K562 (cell line): ENCODE data around the gene SLC16A2. TPM values are rescaled to one million over a fixed set of nuclear protein-coding genes. Genes with fewer than 3 reads are reported as not detected.

ENCODE experiments used
- CAMTA2 ChIP-seq: fragments of 250-450 bp; sonication (Bioruptor Pico); conservative IDR thresholded peaks from 2 replicates; pipeline ENCODE4 v1.5.1; 2022
- CREBBP ChIP-seq: IDR thresholded peaks from one replicate; pipeline ENCODE4 v1.6.1; 2012; ENCODE audit warnings: low read depth, mild to moderate bottlenecking, control low read depth, inconsistent platforms, low read length
- CSDE1 ChIP-seq, 2 experiments: fragments of 450-650 bp; IDR thresholded peaks; 2 replicates each; pipeline ENCODE4 v1.6.1; 2016; ENCODE audit warnings: mild to moderate bottlenecking in 1 of 2
- FOXJ2 ChIP-seq: fragments of 200-800 bp; sonication (Bioruptor generic); IDR thresholded peaks from 2 replicates; pipeline ENCODE4 v1.6.1; 2016; ENCODE audit warnings: missing genetic modification characterization, missing compliant biosample characterization
- KAT8 ChIP-seq: fragments of 450-650 bp; IDR thresholded peaks from 2 replicates; pipeline ENCODE4 v1.6.1; 2016; ENCODE audit warnings: low read depth, mild to moderate bottlenecking
- KLF10 ChIP-seq: fragments of 250-450 bp; sonication (Bioruptor Pico); IDR thresholded peaks from 2 replicates; pipeline ENCODE4 v1.6.1; 2021; ENCODE audit warnings: matching md5 sums
- NCOA6 ChIP-seq: fragments of 450-650 bp; IDR thresholded peaks from 2 replicates; pipeline ENCODE4 v1.6.1; 2017; ENCODE audit warnings: mild to moderate bottlenecking
- NR1H2 ChIP-seq: sonication (generic); formaldehyde crosslinking; IDR thresholded peaks from 2 replicates; pipeline ENCODE4 v1.4.0; 2020; ENCODE audit warnings: mild to moderate bottlenecking, missing genetic modification reagents
- NUFIP1 ChIP-seq: fragments of 450-650 bp; IDR thresholded peaks from 2 replicates; pipeline ENCODE4 v1.6.1; 2018; ENCODE audit not compliant: partially characterized antibody
- PHB ChIP-seq: fragments of 250-450 bp; sonication (Bioruptor Pico); IDR thresholded peaks from 2 replicates; pipeline ENCODE4 v1.5.0; 2021
- RBM22 ChIP-seq: fragments of 200-400 bp; formaldehyde crosslinking; IDR thresholded peaks from 2 replicates; pipeline ENCODE4 v1.6.1; 2018; ENCODE audit warnings: low read length, low read depth; ENCODE audit not compliant: poor library complexity, severe bottlenecking
- SETDB1 ChIP-seq: IDR thresholded peaks from one replicate; pipeline ENCODE4 v1.6.1; 2012; ENCODE audit warnings: low read length, control low read depth, inconsistent platforms
- SOX6 ChIP-seq: fragments of 450-650 bp; IDR thresholded peaks from 2 replicates; pipeline ENCODE4 v1.6.1; 2014; ENCODE audit warnings: mild to moderate bottlenecking
- TAF7 ChIP-seq: fragments of 450-650 bp; IDR thresholded peaks from 2 replicates; pipeline ENCODE4 v1.6.1; 2016; ENCODE audit warnings: missing genetic modification characterization, missing compliant biosample characterization
- ZEB2 ChIP-seq: fragments of 450-650 bp; IDR thresholded peaks from 2 replicates; pipeline ENCODE4 v1.6.1; 2016
- ZFX ChIP-seq: sonication (generic); formaldehyde crosslinking; IDR thresholded peaks from 2 replicates; pipeline ENCODE4 v1.8.0; 2022; ENCODE audit warnings: mild to moderate bottlenecking, missing genetic modification reagents, moderate library complexity
- ZKSCAN8 ChIP-seq: fragments of 200-800 bp; sonication (Bioruptor generic); IDR thresholded peaks from 2 replicates; pipeline ENCODE4 v1.6.1; 2016; ENCODE audit warnings: missing genetic modification characterization, missing compliant biosample characterization
- ZNF232 ChIP-seq: sonication (generic); formaldehyde crosslinking; IDR thresholded peaks from 2 replicates; pipeline ENCODE4 v1.8.0; 2022; ENCODE audit warnings: mild to moderate bottlenecking, missing genetic modification reagents
- ZNF780A ChIP-seq: fragments of 250-450 bp; sonication (Bioruptor Pico); IDR thresholded peaks from 2 replicates; pipeline ENCODE4 v1.5.0; 2021; ENCODE audit warnings: mild to moderate bottlenecking
- polyA plus RNA-seq, 8 experiments: library from polyadenylated mRNA; depleted of rRNA in 4 of 8; stranded (reverse) in 5 of 8; unstranded in 3 of 8; fragments of >200 nt; fragmentation: Nextera tagmentation in 2 of 8; fragmentation: Illumina TruSeq in 1 of 8; extraction: Ambion mirVana in 2 of 8; extraction: Trizol in 1 of 8; gene quantifications; 2 replicates each; pipeline versions ENCODE4 v1.2.1 to v1.2.3, GENCODE V29; 2011 to 2014; ENCODE audit warnings: inconsistent platforms in 1 of 8, missing spikeins in 1 of 8
- total RNA-seq, 7 experiments: library from RNA; depleted of rRNA in 6 of 7; stranded (reverse); fragments of >200 nt in 6 of 7; fragmentation: Illumina TruSeq in 2 of 7; extraction: Trizol in 2 of 7; gene quantifications; 2 replicates each; pipeline versions ENCODE4 v1.2.1 to v1.2.3, GENCODE V29; 2011 to 2021; ENCODE audit warnings: low replicate concordance in 1 of 7
- TF ChIP-seq, protein P1 (sequence below): sonication (generic); formaldehyde crosslinking; IDR thresholded peaks from 2 replicates; pipeline ENCODE4 v1.8.0; 2022; ENCODE audit warnings: missing genetic modification reagents, mild to moderate bottlenecking, borderline replicate concordance
- TF ChIP-seq, protein P2 (sequence below): fragments of 450-650 bp; formaldehyde crosslinking; IDR thresholded peaks from 2 replicates; pipeline ENCODE4 v1.4.0; 2020; ENCODE audit warnings: mild to moderate bottlenecking, moderate library complexity
- TF ChIP-seq, protein P3 (sequence below), 2 experiments: IDR thresholded peaks; 2 replicates each; pipeline ENCODE4 v1.6.1; 2011; ENCODE audit warnings: borderline replicate concordance in 1 of 2, control low read depth in 1 of 2, low read depth in 1 of 2, low read length in 1 of 2, mild to moderate bottlenecking in 1 of 2, mixed read lengths in 1 of 2, moderate library complexity in 1 of 2; ENCODE audit not compliant: insufficient read depth in 1 of 2, insufficient read length in 1 of 2, poor library complexity in 1 of 2, severe bottlenecking in 1 of 2; ENCODE audit errors: extremely low read depth in 1 of 2
- TF ChIP-seq, protein P4 (sequence below): sonication (generic); formaldehyde crosslinking; IDR thresholded peaks from 2 replicates; pipeline ENCODE4 v1.8.0; 2022; ENCODE audit warnings: missing genetic modification reagents, mild to moderate bottlenecking, moderate library complexity, borderline replicate concordance

The SLC16A2 gene
- total and polyA plus RNA-seq, 9 of the 15 experiments (the other 6 are each of a cell fraction or from before 2014, with no cell fraction given), result 0.07 TPM; not detected in 8

DNA sequence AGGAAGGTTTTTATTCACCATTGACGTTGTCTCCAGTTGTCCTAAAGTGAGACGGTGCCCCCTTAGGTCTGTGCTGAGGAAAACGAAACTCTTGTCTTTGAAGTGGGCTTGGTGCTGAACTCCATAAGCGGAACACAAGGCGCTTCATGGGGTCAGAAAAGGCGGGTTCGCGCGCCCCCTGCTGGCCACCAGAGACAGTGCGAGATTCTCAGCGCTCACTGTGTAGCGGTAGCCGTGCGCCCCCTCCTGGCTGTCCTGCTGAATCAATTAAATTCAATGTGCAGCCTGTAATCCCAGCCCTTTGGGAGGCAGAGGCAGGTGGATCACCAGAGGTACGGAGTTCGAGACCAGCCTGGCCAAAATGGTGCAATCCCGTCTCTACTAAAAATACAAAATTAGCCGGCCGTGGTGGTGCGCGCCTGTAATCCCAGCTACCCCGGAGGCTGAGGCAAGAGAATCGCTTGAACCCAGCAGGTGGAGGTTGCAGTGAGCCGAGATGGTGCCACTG lies 129.1 kb downstream of the SLC16A2 start (continued):
- TF ChIP-seq, protein P1, sequence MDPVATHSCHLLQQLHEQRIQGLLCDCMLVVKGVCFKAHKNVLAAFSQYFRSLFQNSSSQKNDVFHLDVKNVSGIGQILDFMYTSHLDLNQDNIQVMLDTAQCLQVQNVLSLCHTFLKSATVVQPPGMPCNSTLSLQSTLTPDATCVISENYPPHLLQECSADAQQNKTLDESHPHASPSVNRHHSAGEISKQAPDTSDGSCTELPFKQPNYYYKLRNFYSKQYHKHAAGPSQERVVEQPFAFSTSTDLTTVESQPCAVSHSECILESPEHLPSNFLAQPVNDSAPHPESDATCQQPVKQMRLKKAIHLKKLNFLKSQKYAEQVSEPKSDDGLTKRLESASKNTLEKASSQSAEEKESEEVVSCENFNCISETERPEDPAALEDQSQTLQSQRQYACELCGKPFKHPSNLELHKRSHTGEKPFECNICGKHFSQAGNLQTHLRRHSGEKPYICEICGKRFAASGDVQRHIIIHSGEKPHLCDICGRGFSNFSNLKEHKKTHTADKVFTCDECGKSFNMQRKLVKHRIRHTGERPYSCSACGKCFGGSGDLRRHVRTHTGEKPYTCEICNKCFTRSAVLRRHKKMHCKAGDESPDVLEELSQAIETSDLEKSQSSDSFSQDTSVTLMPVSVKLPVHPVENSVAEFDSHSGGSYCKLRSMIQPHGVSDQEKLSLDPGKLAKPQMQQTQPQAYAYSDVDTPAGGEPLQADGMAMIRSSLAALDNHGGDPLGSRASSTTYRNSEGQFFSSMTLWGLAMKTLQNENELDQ (CRISPR knock-in tag), result no peak
- TF ChIP-seq, protein P2, sequence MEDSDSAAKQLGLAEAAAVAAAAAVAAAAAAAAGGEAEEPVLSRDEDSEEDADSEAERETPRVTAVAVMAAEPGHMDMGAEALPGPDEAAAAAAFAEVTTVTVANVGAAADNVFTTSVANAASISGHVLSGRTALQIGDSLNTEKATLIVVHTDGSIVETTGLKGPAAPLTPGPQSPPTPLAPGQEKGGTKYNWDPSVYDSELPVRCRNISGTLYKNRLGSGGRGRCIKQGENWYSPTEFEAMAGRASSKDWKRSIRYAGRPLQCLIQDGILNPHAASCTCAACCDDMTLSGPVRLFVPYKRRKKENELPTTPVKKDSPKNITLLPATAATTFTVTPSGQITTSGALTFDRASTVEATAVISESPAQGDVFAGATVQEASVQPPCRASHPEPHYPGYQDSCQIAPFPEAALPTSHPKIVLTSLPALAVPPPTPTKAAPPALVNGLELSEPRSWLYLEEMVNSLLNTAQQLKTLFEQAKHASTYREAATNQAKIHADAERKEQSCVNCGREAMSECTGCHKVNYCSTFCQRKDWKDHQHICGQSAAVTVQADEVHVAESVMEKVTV (CRISPR knock-in tag), result peak; percentile 48; the same call in 1 of the 2 replicates
- TF ChIP-seq KLF10 (CRISPR knock-in tag) (no peak), CSDE1 (IDR thresholded peaks at IDR 0.05) (no peak), RBM22 (no peak), PHB (CRISPR knock-in tag) (no peak), SOX6 (0 out of 2 replicates have a peak, but pooled peaks have one; percentile 24), FOXJ2 (tag) (no peak), NR1H2 (no peak), KAT8 (no peak), ZEB2 (no peak), ZNF232 (CRISPR knock-in tag) (no peak), ZFX (CRISPR knock-in tag) (no peak), CAMTA2 (no peak), TAF7 (tag) (no peak), NCOA6 (no peak), SETDB1 (no peak), ZNF780A (CRISPR knock-in tag) (no peak), ZKSCAN8 (CRISPR knock-in tag) (no peak), NUFIP1 (no peak), CREBBP (no peak)
- TF ChIP-seq, protein P3, sequence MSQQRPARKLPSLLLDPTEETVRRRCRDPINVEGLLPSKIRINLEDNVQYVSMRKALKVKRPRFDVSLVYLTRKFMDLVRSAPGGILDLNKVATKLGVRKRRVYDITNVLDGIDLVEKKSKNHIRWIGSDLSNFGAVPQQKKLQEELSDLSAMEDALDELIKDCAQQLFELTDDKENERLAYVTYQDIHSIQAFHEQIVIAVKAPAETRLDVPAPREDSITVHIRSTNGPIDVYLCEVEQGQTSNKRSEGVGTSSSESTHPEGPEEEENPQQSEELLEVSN (IDR thresholded peaks at IDR 0.05; ENCODE audit: borderline replicate concordance in 1 of 2, extremely low read depth in 1 of 2, insufficient read depth in 1 of 2, insufficient read length in 1 of 2, low read depth in 1 of 2, low read length in 1 of 2, poor library complexity in 1 of 2, severe bottlenecking in 1 of 2), result peak in 1 of 2 experiments; percentile 51
- TF ChIP-seq, protein P4, sequence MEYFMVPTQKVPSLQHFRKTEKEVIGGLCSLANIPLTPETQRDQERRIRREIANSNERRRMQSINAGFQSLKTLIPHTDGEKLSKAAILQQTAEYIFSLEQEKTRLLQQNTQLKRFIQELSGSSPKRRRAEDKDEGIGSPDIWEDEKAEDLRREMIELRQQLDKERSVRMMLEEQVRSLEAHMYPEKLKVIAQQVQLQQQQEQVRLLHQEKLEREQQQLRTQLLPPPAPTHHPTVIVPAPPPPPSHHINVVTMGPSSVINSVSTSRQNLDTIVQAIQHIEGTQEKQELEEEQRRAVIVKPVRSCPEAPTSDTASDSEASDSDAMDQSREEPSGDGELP (CRISPR knock-in tag), result no peak
